Fibroblast of gingiva (primary cell): ENCODE measurements around the gene SSBP3.

Experiments
- DNase-seq: peaks from one replicate; pipeline ENCODE4 v3.0.0-alpha.2; 2011; ENCODE audit warnings: low read depth

The SSBP3 gene

DNA sequence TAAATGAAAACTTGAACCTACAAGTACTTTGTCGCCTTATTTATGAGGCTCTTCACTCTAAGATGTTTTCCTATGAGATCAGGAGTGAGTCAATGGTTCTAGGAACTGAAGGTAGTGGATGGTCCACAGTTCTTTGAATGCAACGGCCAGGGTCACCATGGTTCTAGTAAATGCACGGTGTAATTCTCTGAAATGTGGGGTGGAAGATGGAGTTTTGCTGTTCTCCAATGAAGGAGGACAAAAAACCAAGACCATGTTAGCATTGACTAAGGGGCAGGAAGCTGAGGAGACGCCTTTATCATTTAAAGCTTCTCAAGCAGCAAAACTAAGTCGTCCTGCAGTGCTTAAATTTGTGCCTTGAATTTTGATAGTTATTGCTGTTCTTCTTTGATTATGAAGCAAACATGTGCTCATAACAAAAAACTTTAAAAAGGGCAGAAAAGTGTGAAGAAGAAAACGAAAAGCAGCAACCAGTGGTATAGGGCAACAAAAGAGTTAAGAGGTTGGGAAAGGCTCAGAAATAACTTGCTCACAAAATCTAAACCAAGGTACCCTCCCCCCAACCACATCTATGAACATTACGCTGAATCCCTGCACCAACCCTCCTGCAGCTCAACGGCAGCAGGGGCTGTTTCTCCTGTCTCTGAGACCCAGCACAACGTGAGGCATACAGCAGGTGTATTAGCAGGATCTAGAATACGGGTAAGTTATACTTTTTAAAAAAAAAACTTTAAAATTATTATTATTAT is 121.2 kb downstream of the SSBP3 start:
- DNase-seq, result no peak

DNA sequence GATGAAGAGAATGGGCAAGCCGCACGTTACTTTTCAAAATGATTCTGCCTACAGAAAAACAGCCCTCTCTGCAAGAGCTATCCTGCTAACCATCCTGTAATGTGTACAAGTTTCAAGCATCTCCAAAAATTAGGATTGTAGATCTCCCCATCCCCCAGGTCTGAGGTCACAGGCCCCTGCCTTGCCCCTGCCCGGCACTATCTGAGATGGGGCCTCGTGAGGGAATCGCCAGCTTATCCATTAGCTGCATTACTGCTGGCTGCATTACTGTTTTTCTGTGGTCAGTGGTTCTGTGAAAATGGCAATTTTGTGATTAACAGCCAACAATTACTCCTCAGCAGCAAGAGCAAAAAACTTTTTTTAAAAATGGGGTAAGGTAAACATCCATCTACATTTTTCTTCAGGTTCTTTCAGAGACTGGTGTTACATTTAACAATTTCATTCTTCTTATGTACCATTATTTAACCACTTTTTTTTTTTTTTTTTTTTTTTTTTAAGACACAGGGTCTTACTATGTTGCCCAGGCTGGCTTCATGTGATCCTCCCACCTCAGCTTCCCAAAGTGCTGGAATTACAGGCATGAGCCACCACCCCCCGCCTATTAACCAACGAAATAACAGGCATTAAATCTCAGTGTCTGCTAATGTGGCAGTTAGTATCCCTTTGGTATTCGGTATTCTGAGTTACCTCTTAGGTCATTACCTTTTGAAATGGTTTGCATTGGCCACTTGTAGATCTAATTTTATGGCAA is 122.4 kb downstream of the SSBP3 start:
- no peak for DNase-seq

GRCh38 chr1:54282101-54282847 is 123.9 kb downstream of the SSBP3 start:
- DNase-seq, result no peak

- DNase-seq, result no peak
These were observed 125.5 kb downstream of the SSBP3 start for GRCh38 chr1:54280651-54281050.

DNA sequence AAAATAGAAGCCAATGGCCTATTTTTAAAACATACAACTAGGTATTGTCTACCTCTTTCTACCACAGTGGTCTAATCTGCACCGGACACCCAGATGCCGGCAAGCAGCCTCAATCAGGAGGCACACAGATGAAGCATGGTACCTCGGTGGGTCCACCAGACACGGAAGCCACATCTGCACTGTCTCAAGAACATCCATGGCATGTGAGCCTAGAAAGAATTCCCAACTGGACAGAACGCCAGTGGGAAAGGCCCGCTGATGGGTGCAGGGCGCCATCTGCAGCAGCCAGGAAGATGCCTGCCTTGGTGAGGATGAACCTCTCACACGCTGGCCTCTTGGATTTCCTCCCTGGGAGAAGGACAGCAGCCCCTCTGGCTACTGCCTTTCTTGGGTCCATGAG is 126.7 kb downstream of the SSBP3 start:
- no peak for DNase-seq

DNA sequence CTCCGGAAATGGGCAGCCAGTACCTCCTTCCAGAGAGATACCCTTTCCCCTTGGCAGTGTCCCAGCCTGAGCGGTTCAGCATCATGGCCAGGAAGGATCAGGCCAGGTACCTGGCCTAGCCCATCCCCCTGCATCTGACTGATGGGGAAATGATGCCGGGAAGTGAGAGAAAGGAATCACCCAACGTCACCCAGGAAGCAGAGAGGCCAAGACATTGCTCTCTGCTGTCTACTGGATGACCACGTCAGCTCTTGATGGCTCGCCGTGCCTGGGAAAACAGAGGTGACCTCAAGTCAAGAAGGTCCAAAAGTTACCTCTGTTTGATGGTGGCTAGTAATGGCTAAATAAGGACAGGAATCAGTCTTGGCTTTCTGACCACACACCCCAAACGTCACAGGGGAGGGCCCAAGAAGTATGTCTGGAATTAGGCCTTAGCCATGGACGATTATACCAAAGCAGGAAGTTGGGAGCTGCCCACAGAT is 127.2 kb downstream of the SSBP3 start:
- DNase-seq, result peak; percentile 40

GRCh38 chr1:54277451-54278341 is 128.5 kb downstream of the SSBP3 start:
- DNase-seq, result peak; percentile 57

DNA sequence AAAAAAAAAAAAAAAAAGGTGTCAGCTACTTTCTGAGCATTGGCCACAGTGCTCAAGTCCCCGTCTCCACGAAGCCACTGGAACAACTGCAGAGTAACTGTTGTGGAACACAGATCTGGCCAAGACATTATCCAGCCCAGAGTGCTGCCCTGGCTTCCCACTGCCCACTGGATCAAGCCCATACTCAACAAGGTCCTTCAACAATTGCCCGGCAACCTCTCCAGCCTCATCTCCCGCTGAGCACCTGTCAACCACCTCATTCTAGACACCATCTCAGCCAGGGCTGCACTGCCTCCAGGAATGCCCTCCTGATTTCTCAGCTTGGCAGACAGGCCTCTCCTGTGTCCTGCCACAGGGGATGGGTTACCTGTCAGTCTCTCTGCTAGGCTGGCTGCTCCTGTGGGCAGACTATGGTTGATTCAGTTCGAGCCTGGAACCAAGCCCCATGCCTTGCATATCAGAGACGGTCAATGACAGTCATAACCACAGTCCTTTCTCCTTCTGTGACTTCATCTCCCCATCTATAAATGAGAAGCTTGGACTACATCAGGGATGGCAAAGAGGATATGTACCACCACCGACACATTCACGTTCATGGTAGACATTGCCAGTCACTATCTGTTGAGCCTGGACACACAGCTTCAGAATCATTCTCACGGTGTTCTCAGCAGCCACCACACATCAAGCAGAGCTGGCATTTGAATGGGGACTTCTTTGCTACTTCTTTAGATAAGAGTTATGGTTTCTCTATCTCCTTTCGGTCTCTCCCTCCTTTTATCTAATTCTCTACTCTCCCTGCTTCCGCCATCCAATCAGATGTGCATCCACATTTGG is 129.4 kb downstream of the SSBP3 start:
- no peak for DNase-seq

- peak; percentile 86 for DNase-seq
These were observed 130.8 kb downstream of the SSBP3 start for GRCh38 chr1:54275349-54275748.

- no peak for DNase-seq
These were observed 131.3 kb downstream of the SSBP3 start for GRCh38 chr1:54274881-54275280.

- no peak for DNase-seq
These were observed 131.7 kb downstream of the SSBP3 start for GRCh38 chr1:54274448-54274847.

DNA sequence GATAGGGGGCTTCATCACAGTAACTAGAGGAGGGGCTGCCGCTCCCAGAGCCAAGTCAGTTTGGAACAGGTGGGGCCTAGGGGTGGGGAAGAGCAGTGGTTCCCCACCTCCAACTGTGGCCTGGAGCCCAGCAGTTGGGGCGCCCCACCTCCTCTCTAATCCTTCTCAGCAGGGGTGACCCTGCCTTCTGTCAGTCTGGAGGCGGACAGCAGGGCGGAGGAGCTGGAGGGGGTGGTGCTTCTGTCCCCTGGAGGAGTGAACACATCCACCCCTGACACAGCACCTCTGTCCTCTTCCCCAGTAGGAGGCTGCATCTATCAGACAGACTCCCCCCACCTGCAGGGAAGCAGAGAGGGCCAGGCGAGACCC is 132.4 kb downstream of the SSBP3 start:
- peak; percentile 63 for DNase-seq

GRCh38 chr1:54273092-54273794 is 133.0 kb downstream of the SSBP3 start:
- peak; percentile 94 for DNase-seq

DNA sequence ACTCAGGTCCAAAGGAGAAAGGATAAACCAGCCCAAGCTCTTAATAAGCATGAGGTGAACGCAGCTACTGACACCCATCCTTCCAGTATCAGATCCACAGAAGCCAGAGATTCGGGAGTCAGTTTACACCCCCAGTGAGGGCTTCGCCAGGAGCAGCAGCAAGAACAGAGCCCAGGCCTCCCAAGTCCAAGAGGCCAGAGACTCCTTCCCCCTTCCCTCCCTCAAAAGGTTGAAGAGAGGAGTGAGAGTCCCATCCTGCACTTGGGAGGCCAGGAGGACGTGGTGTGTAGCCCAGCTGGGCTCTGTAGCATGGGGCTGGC is 133.5 kb downstream of the SSBP3 start:
- no peak for DNase-seq

- no peak for DNase-seq
These were observed 134.1 kb downstream of the SSBP3 start for GRCh38 chr1:54272134-54272533.

GRCh38 chr1:54271341-54271740 is 134.9 kb downstream of the SSBP3 start:
- no peak for DNase-seq

DNA sequence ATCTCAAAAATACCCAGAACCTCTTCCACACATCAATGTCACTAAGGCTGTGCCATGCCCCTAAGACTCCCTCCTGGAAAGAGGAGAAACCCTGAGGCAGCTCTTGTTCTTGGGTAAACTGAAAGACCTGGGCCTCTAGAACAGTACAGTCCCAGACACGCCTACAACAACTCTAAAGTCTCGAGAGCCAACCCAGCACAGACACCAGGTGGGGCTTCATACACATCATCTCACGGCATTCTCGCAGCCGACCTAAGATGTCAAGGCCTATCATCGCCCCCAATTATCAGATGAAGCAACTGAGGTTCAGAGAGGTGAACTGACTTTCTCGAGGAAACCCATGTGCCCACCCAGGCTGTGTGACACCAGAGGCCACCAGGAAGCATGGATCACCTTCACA is 135.7 kb downstream of the SSBP3 start:
- no peak for DNase-seq

GRCh38 chr1:54268762-54269297 is 137.4 kb downstream of the SSBP3 start:
- DNase-seq, result no peak

DNA sequence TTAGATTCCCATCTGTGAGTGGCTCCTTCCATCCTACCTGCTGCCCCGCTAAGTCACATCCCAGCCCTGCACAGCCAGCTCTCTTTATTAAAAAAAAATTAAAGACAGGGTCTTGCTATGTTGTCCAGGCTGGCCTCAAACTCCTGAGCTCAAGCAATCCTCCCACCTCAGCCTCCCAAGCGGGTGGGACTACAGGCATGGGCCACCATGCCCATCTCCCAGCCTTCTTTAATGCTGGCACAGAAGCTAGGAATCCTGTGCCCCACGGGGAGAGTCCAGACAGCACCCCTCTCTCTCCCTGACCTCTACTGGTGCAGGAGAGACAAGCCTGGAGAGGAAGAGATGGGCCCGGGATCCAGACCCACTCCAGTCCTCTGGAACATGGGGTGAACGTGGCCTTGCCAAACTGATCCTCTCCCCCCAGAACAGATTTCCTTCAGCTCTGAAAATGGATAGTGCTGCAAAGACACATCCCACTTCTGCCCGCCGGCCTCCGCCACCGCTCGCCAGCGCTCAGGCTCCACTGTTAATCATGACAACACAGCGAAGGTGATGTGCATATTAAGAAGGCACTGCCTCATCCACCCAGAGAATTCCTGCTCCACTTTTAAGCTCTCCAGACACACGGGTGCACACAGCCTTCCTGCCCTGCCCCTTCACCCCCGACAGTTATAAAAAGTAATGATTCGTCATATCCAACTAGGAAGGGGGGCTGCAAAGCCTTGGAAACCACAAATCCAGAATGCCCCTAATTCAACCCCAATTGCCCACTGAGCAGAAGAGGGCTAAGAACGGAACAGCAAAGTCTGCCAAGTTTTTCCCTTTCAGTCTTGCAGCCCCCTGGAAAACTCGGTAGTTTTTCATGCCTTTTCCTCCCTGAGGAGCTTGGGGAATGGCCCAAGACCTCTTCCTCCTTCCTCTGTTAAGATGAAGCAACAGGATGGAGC is 138.1 kb downstream of the SSBP3 start:
- no peak for DNase-seq
